HFFc6 (cell line): ENCODE results near the gene MRGPRG. TPM values are rescaled to one million over a fixed set of nuclear protein-coding genes. Genes with fewer than 3 reads are reported as not detected.

Experiments used
- DNase-seq: peaks from one replicate; pipeline ENCODE4 v3.0.0-alpha.2; 2018
- H3K27ac Mint-ChIP-seq: 2 replicates; pipeline ENCODE4 v1.8.0; 2020; ENCODE audit warnings: mild to moderate bottlenecking, mixed read lengths
- H3K27me3 Mint-ChIP-seq: 2 replicates; pipeline ENCODE4 v1.8.0; 2021; ENCODE audit warnings: mild to moderate bottlenecking, moderate library complexity, mixed read lengths; ENCODE audit not compliant: insufficient read depth
- H3K36me3 Mint-ChIP-seq: 2 replicates; pipeline ENCODE4 v1.8.0; 2021; ENCODE audit warnings: low read depth, mixed read lengths
- H3K4me1 Mint-ChIP-seq: 2 replicates; pipeline ENCODE4 v1.8.0; 2020; ENCODE audit warnings: low read depth, mixed read lengths
- H3K4me3 Mint-ChIP-seq: 2 replicates; pipeline ENCODE4 v1.8.0; 2020; ENCODE audit warnings: mild to moderate bottlenecking, moderate library complexity, mixed read lengths
- H3K9me3 Mint-ChIP-seq: 2 replicates; pipeline ENCODE4 v1.8.0; 2020; ENCODE audit warnings: mild to moderate bottlenecking, mixed read lengths
- CTCF ChIP-seq: fragments of 200-600 bp; sonication (generic); IDR thresholded peaks from 2 replicates; pipeline ENCODE4 v1.5.0; 2021; ENCODE audit warnings: antibody characterized with exemption, mild to moderate bottlenecking
- total RNA-seq, 6 experiments: library from RNA; stranded (reverse); fragmentation: NEBNext Ultra II Directional; extraction: Animal tissue kit (Norgen Biotek cat#: 25700); gene quantifications; 2 replicates in 1 of 6; 3 replicates in 5 of 6; pipeline ENCODE4 v1.2.3, GENCODE V29; 2021

Gene MRGPRG
- total RNA-seq, 6 experiments from 2014 or later = not detected

GRCh38 chr11:3180869-3181268 is 37.7 kb downstream of the MRGPRG start:
- H3K4me3 Mint-ChIP-seq = no peak overlapping the region

GRCh38 chr11:3178349-3178748 is 40.3 kb downstream of the MRGPRG start:
- H3K4me3 Mint-ChIP-seq = no peak overlapping the region
- peak overlapping the region; percentile 50; the same call in 1 of the 2 replicates for H3K27ac Mint-ChIP-seq
- peaks cover 8% of the 10 kb centered on the region for H3K27me3 Mint-ChIP-seq
- no peak for TF ChIP-seq CTCF
- peaks cover 10% of the 10 kb centered on the region; the same call in 1 of the 2 replicates for H3K4me1 Mint-ChIP-seq
- peak; percentile 11 for DNase-seq
- H3K9me3 Mint-ChIP-seq = peaks cover 16% of the 10 kb centered on the region
- peaks cover 11% of the 10 kb centered on the region for H3K36me3 Mint-ChIP-seq

More at GRCh38 chr11:3180869-3181268, 37.7 kb downstream of the MRGPRG start:
- Mint-ChIP-seq H3K36me3 (peaks cover 7% of the 10 kb centered on the region), H3K27me3 (peaks cover 22% of the 10 kb centered on the region), H3K9me3 (peaks cover 11% of the 10 kb centered on the region), H3K27ac (no peak overlapping the region), H3K4me1 (peaks cover 10% of the 10 kb centered on the region; the same call in 1 of the 2 replicates)
- no peak for TF ChIP-seq CTCF
- no peak for DNase-seq

GRCh38 chr11:3177931-3178330 is 40.7 kb downstream of the MRGPRG start:
- peaks cover 8% of the 10 kb centered on the region for H3K27me3 Mint-ChIP-seq
- TF ChIP-seq CTCF = no peak
- H3K9me3 Mint-ChIP-seq = peaks cover 16% of the 10 kb centered on the region
- H3K36me3 Mint-ChIP-seq = peaks cover 11% of the 10 kb centered on the region
- H3K27ac Mint-ChIP-seq = peak overlapping the region; percentile 50; the same call in 1 of the 2 replicates
- H3K4me1 Mint-ChIP-seq = peaks cover 10% of the 10 kb centered on the region; the same call in 1 of the 2 replicates
- peak; percentile 46 for DNase-seq
- no peak overlapping the region for H3K4me3 Mint-ChIP-seq

- no peak for TF ChIP-seq CTCF
- Mint-ChIP-seq H3K36me3 (peaks cover 11% of the 10 kb centered on the region), H3K27me3 (peaks cover 15% of the 10 kb centered on the region), H3K4me1 (peaks cover 10% of the 10 kb centered on the region; the same call in 1 of the 2 replicates), H3K9me3 (peaks cover 16% of the 10 kb centered on the region), H3K27ac (no peak overlapping the region), H3K4me3 (no peak overlapping the region)
- no peak for DNase-seq
These were observed 42.1 kb downstream of the MRGPRG start for GRCh38 chr11:3176487-3176886.

- Mint-ChIP-seq H3K36me3 (peaks cover 11% of the 10 kb centered on the region), H3K9me3 (peaks cover 16% of the 10 kb centered on the region), H3K27ac (no peak overlapping the region), H3K27me3 (peaks cover 16% of the 10 kb centered on the region), H3K4me3 (no peak overlapping the region), H3K4me1 (peaks cover 11% of the 10 kb centered on the region)
- DNase-seq = no peak
- no peak for TF ChIP-seq CTCF
These were observed 43.4 kb downstream of the MRGPRG start for GRCh38 chr11:3175194-3175593.
